Kidney epithelial cell (primary cell): Measurements from ENCODE around the gene RBM26. TPM values are rescaled to one million over a fixed set of nuclear protein-coding genes. Genes with fewer than 3 reads are reported as not detected.

Source experiments
- DNase-seq: peaks from one replicate; pipeline ENCODE4 v3.0.0-alpha.2; 2010; ENCODE audit warnings: low read depth
- H3K27me3 ChIP-seq: 2 replicates; pipeline ENCODE4 v1.6.0; 2011; ENCODE audit warnings: low read length; ENCODE audit not compliant: control insufficient read depth, insufficient read depth
- H3K36me3 ChIP-seq: 2 replicates; pipeline ENCODE4 v1.5.1; 2011; ENCODE audit warnings: low read length; ENCODE audit not compliant: control insufficient read depth, insufficient read depth
- H3K4me3 ChIP-seq: 2 replicates; pipeline ENCODE4 v1.5.1; 2011; ENCODE audit warnings: low read depth, mild to moderate bottlenecking, control low read depth, low read length
- CTCF ChIP-seq: IDR thresholded peaks from 2 replicates; pipeline ENCODE4 v1.5.1; 2011; ENCODE audit warnings: mild to moderate bottlenecking, moderate library complexity, low read length, control low read depth, inconsistent platforms; ENCODE audit not compliant: insufficient read depth, poor library complexity, severe bottlenecking
- total RNA-seq: library from RNA; depleted of rRNA; stranded (reverse); fragments of >200 nt; gene quantifications from 2 replicates; pipeline ENCODE4 v1.2.3, GENCODE V29; 2015

The RBM26 gene
- total RNA-seq, 1 donor from 2014 or later, result 25.6 TPM

GRCh38 chr13:79417741-79418140, 11.7 kb upstream of the RBM26 start:
- H3K27me3 ChIP-seq, result no peaks in the 10 kb centered on the region
- H3K36me3 ChIP-seq, result no peaks in the 10 kb centered on the region
- H3K4me3 ChIP-seq, result no peak overlapping the region
- no peak for TF ChIP-seq CTCF
- peak; percentile 41 for DNase-seq

- no peak for TF ChIP-seq CTCF
These were observed 7.5 kb upstream of the RBM26 start for GRCh38 chr13:79413521-79413920.

GRCh38 chr13:79409828-79410227, 3.8 kb upstream of the RBM26 start:
- Histone ChIP-seq H3K27me3 (no peaks in the 10 kb centered on the region), H3K4me3 (no peak overlapping the region), H3K36me3 (no peaks in the 10 kb centered on the region)
- no peak for DNase-seq
- no peak for TF ChIP-seq CTCF

More at GRCh38 chr13:79413521-79413920, 7.5 kb upstream of the RBM26 start:
- Histone ChIP-seq H3K27me3 (no peaks in the 10 kb centered on the region), H3K36me3 (no peaks in the 10 kb centered on the region), H3K4me3 (no peak overlapping the region)
- no peak for DNase-seq

- DNase-seq, result no peak
- H3K27me3 ChIP-seq, result no peaks in the 10 kb centered on the region
- no peaks in the 10 kb centered on the region for H3K36me3 ChIP-seq
- TF ChIP-seq CTCF, result no peak
- H3K4me3 ChIP-seq, result no peak overlapping the region
These were observed 1.4 kb upstream of the RBM26 start for GRCh38 chr13:79407349-79407979.

- Histone ChIP-seq H3K36me3 (no peaks in the 10 kb centered on the region), H3K4me3 (peak overlapping the region; percentile 86), H3K27me3 (no peaks in the 10 kb centered on the region)
- DNase-seq, result no peak
- no peak for TF ChIP-seq CTCF
These were observed 498 bp upstream of the RBM26 start for GRCh38 chr13:79406597-79406908.

GRCh38 chr13:79405501-79405830, 589 bp downstream of the RBM26 start:
- no peak for TF ChIP-seq CTCF
- H3K36me3 ChIP-seq, result no peaks in the 10 kb centered on the region
- DNase-seq, result no peak
- H3K27me3 ChIP-seq, result no peaks in the 10 kb centered on the region
- H3K4me3 ChIP-seq, result peak overlapping the region; percentile 86
